SKM-1 treated with dmso at 0.1 percent for 144 hours (cell line): ENCODE measurements around the gene SV2B.
"Not testable (repeated sequence)": the region's sequence is repeated elsewhere in the genome, so short reads cannot be mapped to it uniquely, and the experiment has no call there.

Experiments used
- DNase-seq: peaks from one replicate; lab custom pipeline; 2025; ENCODE audit not compliant: unreplicated experiment; lab: John Stamatoyannopoulos, UW

The SV2B gene

GRCh38 chr15:91099995-91100813 is at the start of gene SV2B:
TSS of gene SV2B (plus strand) at chr15:91100257. CDS start at chr15:91226264, 126,007 bp downstream.
- DNase-seq: no peak

GRCh38 chr15:91051248-91051647 is 48.8 kb upstream of the SV2B start:
- DNase-seq: no peak

GRCh38 chr15:91054816-91055215 is 45.2 kb upstream of the SV2B start:
- no peak for DNase-seq

- DNase-seq: peak; percentile 45
Observed at GRCh38 chr15:91055548-91056331, 44.3 kb upstream of the SV2B start.

GRCh38 chr15:91061230-91061629 is 38.8 kb upstream of the SV2B start:
- no peak for DNase-seq

- DNase-seq: no peak
Observed at GRCh38 chr15:91061997-91062396, 38.1 kb upstream of the SV2B start.

GRCh38 chr15:91065505-91065904 is 34.6 kb upstream of the SV2B start:
- DNase-seq: no peak

GRCh38 chr15:91067036-91067435 is 33.0 kb upstream of the SV2B start:
- no peak for DNase-seq

- no peak for DNase-seq
Observed at GRCh38 chr15:91068436-91068835, 31.6 kb upstream of the SV2B start.

- DNase-seq: no peak
Observed at GRCh38 chr15:91068966-91069365, 31.1 kb upstream of the SV2B start.

- no peak for DNase-seq
Observed at GRCh38 chr15:91070872-91071271, 29.2 kb upstream of the SV2B start.

GRCh38 chr15:91072161-91072560 is 27.9 kb upstream of the SV2B start:
- DNase-seq: no peak

- DNase-seq: no peak
Observed at GRCh38 chr15:91073077-91073476, 27.0 kb upstream of the SV2B start.

GRCh38 chr15:91073768-91074167 is 26.3 kb upstream of the SV2B start:
- no peak for DNase-seq

- no peak for DNase-seq
Observed at GRCh38 chr15:91075739-91076138, 24.3 kb upstream of the SV2B start.

- DNase-seq: no peak
Observed at GRCh38 chr15:91077029-91077428, 23.0 kb upstream of the SV2B start.

- DNase-seq: not testable (repeated sequence)
Observed at GRCh38 chr15:91093866-91094265, 6.2 kb upstream of the SV2B start.

GRCh38 chr15:91098451-91098850 is 1.6 kb upstream of the SV2B start:
- DNase-seq: no peak

- no peak for DNase-seq
Observed at GRCh38 chr15:91099616-91099994, 452 bp upstream of the SV2B start.

GRCh38 chr15:91100814-91101607 is 954 bp downstream of the SV2B start:
- no peak for DNase-seq

GRCh38 chr15:91101608-91101920 is 1.5 kb downstream of the SV2B start:
- no peak for DNase-seq
